Ovary (tissue), 9 donors: Measurements from ENCODE around the gene SYT9. TPM values are rescaled to one million over a fixed set of nuclear protein-coding genes. Genes with fewer than 3 reads are reported as not detected.

Source experiments
- DNase-seq, 5 donors: peaks; one replicate each; pipeline ENCODE4 v3.0.0-alpha.2; 2019 to 2020
- H3K27ac ChIP-seq, 2 donors: fragments of 200-600 bp; one replicate each; pipeline versions ENCODE4 v1.5.1 to v1.8.0; 2019 to 2022
- H3K27me3 ChIP-seq: fragments of 200-600 bp; one replicate; pipeline ENCODE4 v1.8.0; 2022
- H3K36me3 ChIP-seq: fragments of 200-600 bp; sonication (generic); one replicate; pipeline ENCODE4 v1.5.1; 2019
- H3K4me1 ChIP-seq: one replicate; pipeline ENCODE4 v1.8.1; 2013; ENCODE audit warnings: mild to moderate bottlenecking, moderate library complexity; ENCODE audit not compliant: insufficient read depth
- H3K4me3 ChIP-seq: fragments of 200-600 bp; sonication (generic); one replicate; pipeline ENCODE4 v1.5.1; 2017
- H3K9me3 ChIP-seq, 2 donors: fragments of 200-600 bp in 1 of 2; sonication (generic) in 1 of 2; one replicate each; pipeline versions ENCODE4 v1.5.1 to v1.8.1; 2013 to 2019; ENCODE audit warnings: mild to moderate bottlenecking in 1 of 2, moderate library complexity in 1 of 2
- CTCF ChIP-seq, 3 donors: fragments of 450-650 bp in 2 of 3; fragments of 200-600 bp in 1 of 3; IDR thresholded peaks; one replicate each; pipeline versions ENCODE4 v1.5.1 to v1.8.0; 2016 to 2022; ENCODE audit warnings: antibody characterized with exemption in 3 of 3, mild to moderate bottlenecking in 1 of 3
- EP300 ChIP-seq: sonication (generic); formaldehyde crosslinking; IDR thresholded peaks from one replicate; pipeline ENCODE4 v1.6.1; 2017; ENCODE audit warnings: antibody characterized with exemption
- POLR2A ChIP-seq: fragments of 450-650 bp; IDR thresholded peaks from one replicate; pipeline ENCODE4 v1.6.1; 2017; ENCODE audit warnings: antibody characterized with exemption, mild to moderate bottlenecking, moderate library complexity
- WGBS, 3 donors: extraction: QIAGEN DNeasy Blood & Tissue Kit in 1 of 3; methylation state at CpG; one replicate each; pipeline versions ENCODE4 v1.1.5 to v1.1.7; 2013 to 2017; 5-methylcytosine and 5-hydroxymethylcytosine counted together
- intact Hi-C, 4 donors: fragments of 100-400 bp; cut with DNase I; formaldehyde crosslinking; loops; one replicate each; pipeline versions ENCODE4 v1.11.0 to v1.15.1; 2022 to 2023
- polyA plus RNA-seq, 2 donors: library from polyadenylated mRNA; stranded (reverse); fragments of 200-250 nt in 1 of 2; fragments of 350-450 nt in 1 of 2; fragmentation: Illumina TruSeq in 1 of 2; extraction: RNeasy Lipid Tissue Mini Kit (QIAGEN cat#74804) in 1 of 2; gene quantifications; one replicate each; pipeline ENCODE4 v1.2.3, GENCODE V29; 2013 to 2014
- total RNA-seq, 7 donors: library from RNA; depleted of rRNA in 2 of 7; stranded (reverse); fragments of >200 nt in 2 of 7; fragmentation: NEBNext Ultra II Directional in 3 of 7; extraction: Animal tissue kit (Norgen Biotek cat#: 25700) in 3 of 7; gene quantifications; one replicate each; pipeline versions ENCODE4 v1.1.0 to v1.2.4, GENCODE V29; 2016 to 2023
- donor health status: DM: no; HTN: no; CAD: no; lungs with moderate emphysema.
- donor health status: DM: no; HTN: no; CAD: no.
- donor health status: Bipolar disorder and iron deficiency.
- donor health status: DM: yes; HTN: yes; CAD: no.
- donor health status: DM: no; HTN: no; CAD: no.
- donor health status: DM: yes; HTN: yes; CAD: no.

The SYT9 gene
- total and polyA plus RNA-seq, 9 donors: 0.05 to 0.48 (median 0.13) TPM; not detected in 3

GRCh38 chr11:7445564-7445963, 193.9 kb downstream of the SYT9 start:
- H3K27me3 ChIP-seq: no peaks in the 10 kb centered on the region
- DNase-seq: no peak
- no peak for TF ChIP-seq CTCF (IDR thresholded peaks at IDR 0.05)
- no peak for TF ChIP-seq EP300
- no peak for TF ChIP-seq POLR2A
- no peak overlapping the region for H3K27ac ChIP-seq
- no peaks in the 10 kb centered on the region for H3K36me3 ChIP-seq
- intact Hi-C loops: no loop called here
- H3K4me3 ChIP-seq: no peak overlapping the region
- H3K4me1 ChIP-seq: no peaks in the 10 kb centered on the region
- WGBS, 3 donors: 85 to 87% (median 86%) methylated on average over 5 of the region's 5 CpGs
- no peaks in the 10 kb centered on the region for H3K9me3 ChIP-seq

- DNase-seq: no peak
- 96 to 99% (median 98%) methylated on average over 12 of the region's 12 CpGs for WGBS, 3 donors
These were observed 196.5 kb downstream of the SYT9 start for GRCh38 chr11:7448201-7448600.

GRCh38 chr11:7449211-7449840, 197.6 kb downstream of the SYT9 start:
- TF ChIP-seq POLR2A (no peak), CTCF (IDR thresholded peaks at IDR 0.05) (no peak), EP300 (no peak)
- Histone ChIP-seq H3K27ac (no peak overlapping the region), H3K27me3 (no peaks in the 10 kb centered on the region), H3K4me1 (no peaks in the 10 kb centered on the region), H3K9me3 (no peaks in the 10 kb centered on the region), H3K4me3 (no peak overlapping the region), H3K36me3 (no peaks in the 10 kb centered on the region)
- intact Hi-C loops: no loop called here
- 85 to 93% (median 87%) methylated on average over 3 of the region's 3 CpGs for WGBS, 3 donors
- DNase-seq: no peak

More at GRCh38 chr11:7448201-7448600, 196.5 kb downstream of the SYT9 start:
- no peak overlapping the region for H3K4me3 ChIP-seq
- H3K27ac ChIP-seq: no peak overlapping the region
- H3K4me1 ChIP-seq: no peaks in the 10 kb centered on the region
- H3K36me3 ChIP-seq: no peaks in the 10 kb centered on the region
- no peaks in the 10 kb centered on the region for H3K27me3 ChIP-seq
- intact Hi-C loops: no loop called here
- H3K9me3 ChIP-seq: no peaks in the 10 kb centered on the region
- TF ChIP-seq EP300 (no peak), CTCF (IDR thresholded peaks at IDR 0.05) (no peak), POLR2A (no peak)

- WGBS, 3 donors: 35 to 54% (median 39%) methylated on average over 4 of the region's 4 CpGs
- intact Hi-C loops: no loop called here
- no peak overlapping the region for H3K4me3 ChIP-seq
- H3K27me3 ChIP-seq: no peaks in the 10 kb centered on the region
- H3K36me3 ChIP-seq: no peaks in the 10 kb centered on the region
- no peak for TF ChIP-seq EP300
- TF ChIP-seq POLR2A: no peak
- TF ChIP-seq CTCF (IDR thresholded peaks at IDR 0.05): no peak
- no peaks in the 10 kb centered on the region for H3K9me3 ChIP-seq
- H3K27ac ChIP-seq: no peak overlapping the region
- DNase-seq: no peak
- H3K4me1 ChIP-seq: no peaks in the 10 kb centered on the region
These were observed 198.1 kb downstream of the SYT9 start for GRCh38 chr11:7449841-7450214.
